T-helper 2 cell treated with Interferon-gamma antibody and Interleukin-4, amounts not matched to agents 100 ng/mL and 5 ng/mL, for 36 hours (primary cell): Measurements from ENCODE around the gene CACNB2. TPM values are rescaled to one million over a fixed set of nuclear protein-coding genes. Genes with fewer than 3 reads are reported as not detected.
"Not testable (repeated sequence)": the region's sequence is repeated elsewhere in the genome, so short reads cannot be mapped to it uniquely, and the experiment has no call there.

Experiments used
- intact Hi-C: fragments of 100-400 bp; cut with micrococcal nuclease; formaldehyde crosslinking; loops from one replicate; pipeline ENCODE4 v1.15.1; 2023
- total RNA-seq: library from RNA; stranded (reverse); gene quantifications from 2 replicates; pipeline ENCODE4 v1.2.3, GENCODE V29; 2022

The CACNB2 gene
- total RNA-seq, 1 donor from 2014 or later, result 0.14 TPM

GRCh38 chr10:18445635-18446034, 305.4 kb downstream of the CACNB2 start:
- intact Hi-C loops, result not testable (repeated sequence)

DNA sequence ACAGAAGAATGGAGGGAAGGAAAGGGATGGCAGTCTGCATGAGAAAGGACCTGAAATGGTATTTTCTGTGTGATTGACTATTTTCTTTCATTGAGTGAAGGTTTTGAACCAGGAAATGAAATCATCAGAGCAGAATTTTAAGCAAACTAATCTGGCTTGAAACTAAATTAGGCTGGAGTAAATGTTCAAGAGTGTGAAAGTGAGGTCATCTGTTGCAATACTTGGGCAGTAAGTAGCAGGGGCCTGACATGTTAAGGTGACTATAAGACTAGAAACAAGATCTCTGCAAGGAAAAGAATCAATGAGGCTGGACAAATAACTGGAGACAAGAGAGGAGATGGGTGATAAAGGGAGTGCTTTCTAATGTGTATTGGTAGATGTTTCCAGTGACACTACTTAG, 306.0 kb downstream of the CACNB2 start:
- intact Hi-C loops, result no loop called here

DNA sequence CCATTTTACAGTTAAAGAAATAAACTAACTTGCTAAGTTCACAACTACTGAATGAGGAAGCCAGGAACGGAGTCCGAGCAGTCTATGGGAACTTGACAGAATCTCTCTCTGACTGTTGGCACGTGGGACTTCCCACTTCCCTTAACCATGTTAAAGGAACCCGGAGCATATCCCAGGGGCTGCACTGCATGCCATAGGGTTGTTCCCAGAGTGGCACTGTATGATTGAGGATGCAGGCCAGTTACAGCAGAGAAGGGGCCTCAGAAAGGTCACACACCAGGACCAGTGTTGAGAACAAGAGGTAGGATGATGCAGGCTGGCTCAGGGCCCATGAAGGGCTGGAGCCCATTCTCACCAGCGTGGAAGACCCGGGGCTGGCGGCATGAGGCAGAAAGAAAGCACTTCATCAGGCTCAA, 309.4 kb downstream of the CACNB2 start:
- intact Hi-C loops, result no loop called here

DNA sequence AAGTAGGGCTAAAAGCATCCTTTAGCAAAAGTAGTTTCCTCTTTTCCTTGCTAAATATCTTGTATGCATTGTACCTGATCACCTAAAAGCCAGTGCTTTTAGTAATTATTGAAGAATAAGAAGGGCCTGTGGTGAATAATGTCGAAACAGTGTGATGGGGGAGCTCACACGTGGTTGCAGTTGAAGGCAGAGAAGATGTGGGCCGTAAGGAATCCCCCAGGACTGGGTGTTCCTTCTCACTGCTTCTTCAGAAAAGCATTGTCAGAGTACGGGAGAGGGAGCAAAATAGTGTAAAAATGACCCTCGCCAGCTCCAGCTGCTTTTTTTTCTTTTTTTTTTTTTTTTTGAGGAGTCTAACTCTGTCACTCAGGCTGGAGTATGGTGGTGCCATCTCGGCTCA, 310.1 kb downstream of the CACNB2 start:
- intact Hi-C loops, result no loop called here

DNA sequence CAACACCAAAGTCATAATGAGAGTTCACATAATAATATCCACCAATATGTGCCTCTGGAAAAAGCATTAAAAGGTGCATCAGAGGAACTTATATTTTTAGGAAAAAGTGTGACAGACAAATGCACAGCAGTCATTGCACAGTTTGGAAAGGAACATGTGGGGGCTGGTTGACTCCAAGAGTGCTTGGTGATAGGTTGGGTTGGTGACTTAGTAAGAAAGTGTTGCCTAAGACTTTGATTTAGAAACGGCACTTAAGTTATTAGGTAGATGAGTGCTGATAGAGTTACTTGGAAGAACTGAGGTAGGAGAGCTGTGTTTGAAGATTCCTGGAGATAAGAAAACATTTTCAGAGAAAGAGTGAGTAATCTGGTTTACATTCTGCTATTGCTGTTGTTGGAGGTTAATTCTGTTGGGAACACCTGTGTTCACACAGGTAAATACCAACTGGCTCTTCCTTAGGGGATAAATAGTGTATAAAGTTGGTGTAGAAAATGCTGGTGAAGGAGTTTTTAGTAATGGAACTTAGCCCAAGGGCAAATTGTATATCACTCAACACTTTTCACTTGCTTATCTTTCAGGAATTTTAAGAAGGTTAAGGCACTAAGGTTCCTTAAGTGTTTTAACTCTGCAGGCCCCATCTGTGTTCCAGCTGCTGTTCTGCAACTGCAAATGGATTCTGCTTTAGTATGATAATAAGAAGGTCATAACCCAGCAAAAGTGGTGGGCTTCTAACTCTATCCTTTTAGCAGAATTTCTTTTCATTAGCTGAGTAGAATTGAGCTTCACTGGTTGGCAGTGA, 315.1 kb downstream of the CACNB2 start:
- intact Hi-C loops, result no loop called here

DNA sequence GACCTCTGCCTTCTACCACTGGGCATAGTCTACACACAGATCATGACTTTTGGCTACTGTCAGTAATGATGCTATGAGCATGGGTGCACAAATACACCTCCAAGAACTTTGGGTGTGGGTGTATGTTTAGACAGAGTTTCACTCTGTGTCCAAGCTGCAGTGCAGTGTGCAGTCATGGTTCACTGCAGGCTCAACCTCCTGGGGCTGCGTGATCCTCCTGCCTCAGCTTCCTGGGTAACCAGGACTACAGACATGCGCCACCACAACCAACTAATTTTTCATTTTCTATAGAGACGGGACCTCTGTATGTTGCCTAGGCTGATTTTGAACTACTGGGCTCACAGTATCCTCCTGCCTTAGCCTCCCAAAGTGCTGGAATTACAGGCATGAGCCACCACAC, 316.8 kb downstream of the CACNB2 start:
- intact Hi-C loops, result no loop called here

DNA sequence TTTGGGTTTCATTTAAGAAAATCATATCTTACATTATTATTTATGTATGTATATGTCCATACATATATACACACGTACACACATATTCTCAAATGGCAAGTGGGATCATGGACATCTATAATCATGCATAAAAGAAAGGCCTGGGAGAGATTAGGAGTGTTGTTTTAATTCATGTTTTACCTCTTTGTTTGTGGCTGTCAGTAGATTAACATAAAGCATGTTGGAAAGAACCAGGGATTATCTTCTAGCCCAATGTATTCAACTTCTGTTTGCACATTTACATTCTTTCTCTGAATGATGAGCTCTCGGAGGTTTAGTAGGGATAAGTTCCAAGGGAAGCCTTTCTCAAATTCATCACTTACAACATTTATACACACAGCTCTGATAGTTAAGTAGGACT, 319.8 kb downstream of the CACNB2 start:
- intact Hi-C loops, result no loop called here

GRCh38 chr10:18463673-18464211, 323.5 kb downstream of the CACNB2 start:
- intact Hi-C loops, result no loop called here

- intact Hi-C loops, result no loop called here
Measured at GRCh38 chr10:18469125-18469524, 328.9 kb downstream of the CACNB2 start.

DNA sequence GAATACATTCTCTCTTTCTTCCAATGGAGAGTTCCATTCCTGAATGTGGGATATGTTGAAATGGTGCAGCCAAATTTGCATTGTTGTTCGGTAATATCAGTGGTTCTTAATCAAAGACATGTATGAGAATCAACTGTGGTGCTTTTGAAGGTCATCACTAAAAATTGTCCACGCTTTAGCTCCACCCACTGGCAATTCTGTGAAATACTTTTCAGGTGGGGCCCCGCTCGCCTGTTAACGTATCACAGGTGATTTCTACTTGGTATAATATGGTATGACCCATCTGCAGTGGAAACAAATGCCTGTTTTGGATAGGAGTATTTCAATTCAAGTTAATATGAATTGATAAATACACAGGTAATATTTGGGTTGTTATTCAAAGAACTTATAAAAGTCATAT, 332.8 kb downstream of the CACNB2 start:
- intact Hi-C loops, result no loop called here

GRCh38 chr10:18473424-18474117, 333.3 kb downstream of the CACNB2 start:
- intact Hi-C loops, result no loop called here

DNA sequence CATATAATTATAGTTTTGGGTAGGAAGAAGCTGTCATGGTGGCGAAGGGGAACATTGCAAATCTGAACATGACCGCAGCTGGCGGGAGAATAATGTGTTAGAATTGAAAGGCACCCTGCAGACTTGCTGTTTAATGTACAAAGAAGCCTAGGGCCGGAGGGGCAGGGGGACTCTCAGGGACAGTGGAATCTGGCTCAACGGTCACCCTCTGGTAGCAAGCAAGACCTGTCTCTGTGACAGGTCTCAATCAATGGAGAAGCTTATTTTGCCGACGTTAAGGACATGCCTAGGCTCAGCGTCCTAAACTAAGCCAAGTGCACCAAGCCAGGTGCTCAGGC, 333.9 kb downstream of the CACNB2 start:
- intact Hi-C loops, result no loop called here

DNA sequence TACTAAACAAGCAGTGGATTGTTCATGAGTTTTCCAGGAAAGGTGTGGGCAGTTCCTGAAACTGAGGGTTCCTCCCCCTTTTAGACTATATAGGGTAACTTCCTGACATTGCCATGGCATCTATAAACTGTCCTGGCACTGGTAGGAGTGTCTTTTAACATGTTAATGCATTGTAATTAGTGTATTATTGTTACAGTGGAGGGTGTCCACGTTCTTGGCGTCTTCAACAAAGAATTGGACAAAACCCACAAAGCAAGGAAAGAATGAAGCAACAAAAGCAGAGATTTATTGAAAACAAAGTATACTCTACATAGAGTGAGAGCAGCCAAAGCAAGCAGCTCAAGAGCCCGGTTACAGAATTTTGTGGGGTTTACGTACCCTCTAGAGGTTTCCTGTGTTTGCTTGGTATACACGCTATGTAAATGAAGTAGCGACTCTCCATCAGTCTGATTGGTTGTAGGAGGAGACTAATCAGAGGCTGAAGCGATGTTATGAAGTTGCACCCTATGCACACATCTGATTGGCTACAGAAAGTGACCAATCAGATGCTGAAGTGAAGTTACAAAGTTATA, 335.9 kb downstream of the CACNB2 start:
- intact Hi-C loops, result no loop called here

DNA sequence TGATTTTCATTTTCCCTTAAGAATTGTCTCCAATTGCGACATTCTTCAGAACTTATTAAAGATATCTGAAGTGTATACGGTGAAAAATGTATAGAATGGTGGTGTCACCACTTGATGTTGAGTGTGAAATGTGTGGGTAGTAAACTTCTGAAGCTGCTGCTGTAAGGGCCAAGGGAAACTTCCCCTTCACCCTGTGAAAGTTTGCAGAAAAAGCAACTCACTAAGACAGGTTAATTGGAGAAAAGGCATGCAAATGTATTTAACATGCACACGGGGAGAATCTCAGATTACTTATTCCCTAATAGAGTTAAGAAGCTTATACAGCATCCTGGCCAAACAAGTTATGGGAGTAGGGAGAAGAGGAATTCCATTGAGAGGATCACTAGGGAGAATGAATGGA, 338.1 kb downstream of the CACNB2 start:
- intact Hi-C loops, result no loop called here

DNA sequence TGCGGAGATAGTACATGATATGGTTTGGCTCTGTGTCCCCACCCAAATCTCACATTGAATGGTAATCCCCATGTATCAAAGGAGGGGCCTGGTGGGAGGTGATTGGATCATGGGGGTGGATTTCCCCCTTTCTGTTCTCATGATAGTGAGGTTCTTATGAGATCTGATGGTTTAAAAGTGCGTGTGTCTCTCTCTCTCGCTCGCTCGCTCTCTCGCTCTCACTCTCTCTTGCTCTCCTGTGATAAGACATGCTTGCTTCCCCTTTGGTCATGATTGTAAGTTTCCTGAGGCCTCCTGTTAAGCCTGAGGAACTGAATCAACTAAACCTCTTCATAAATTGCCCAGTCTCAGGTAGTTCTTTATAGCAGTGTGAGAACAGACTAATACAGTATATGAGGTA, 339.3 kb downstream of the CACNB2 start:
- intact Hi-C loops, result no loop called here

GRCh38 chr10:18483516-18484186, 343.4 kb downstream of the CACNB2 start:
- intact Hi-C loops, result no loop called here

GRCh38 chr10:18486438-18486837, 346.2 kb downstream of the CACNB2 start:
- intact Hi-C loops, result no loop called here

DNA sequence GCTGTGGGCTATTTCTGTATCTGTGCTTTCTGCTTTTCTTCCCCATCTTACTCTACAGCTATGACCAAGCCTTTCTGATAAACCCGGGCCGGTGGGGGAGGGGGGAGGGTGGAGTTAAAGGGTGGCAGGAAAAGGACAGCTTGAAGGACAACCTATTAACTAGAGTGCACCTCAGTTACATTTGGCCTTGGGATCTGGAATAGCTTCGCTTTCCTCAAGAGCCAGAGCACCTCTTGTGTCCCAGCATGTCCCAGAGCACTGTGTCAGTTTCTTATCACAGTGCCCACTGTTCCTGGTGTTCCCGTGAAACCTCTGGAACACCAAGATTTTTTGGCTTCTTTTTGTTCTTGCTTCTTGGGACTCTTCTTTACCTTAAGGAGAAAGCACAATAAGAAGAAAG, 350.5 kb downstream of the CACNB2 start:
- intact Hi-C loops, result no loop called here

GRCh38 chr10:18497806-18498369, 357.7 kb downstream of the CACNB2 start:
- intact Hi-C loops, result no loop called here

GRCh38 chr10:18498998-18499397, 358.8 kb downstream of the CACNB2 start:
- intact Hi-C loops, result no loop called here

DNA sequence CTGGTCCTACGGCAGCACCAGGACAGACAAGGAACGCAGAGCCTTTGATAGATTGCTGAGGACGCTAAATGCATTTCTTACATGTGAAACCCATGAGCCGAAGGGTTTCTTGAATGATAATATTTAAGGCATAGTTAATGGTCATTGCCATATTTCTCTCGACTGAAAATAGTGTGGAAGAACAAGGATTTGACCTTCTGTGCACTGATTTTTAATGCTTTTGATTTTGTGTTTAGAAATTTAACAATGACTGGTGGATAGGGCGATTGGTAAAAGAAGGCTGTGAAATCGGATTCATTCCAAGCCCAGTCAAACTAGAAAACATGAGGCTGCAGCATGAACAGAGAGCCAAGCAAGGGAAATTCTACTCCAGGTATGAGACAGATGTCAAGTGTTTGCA, 360.4 kb downstream of the CACNB2 start:
- intact Hi-C loops, result no loop called here

DNA sequence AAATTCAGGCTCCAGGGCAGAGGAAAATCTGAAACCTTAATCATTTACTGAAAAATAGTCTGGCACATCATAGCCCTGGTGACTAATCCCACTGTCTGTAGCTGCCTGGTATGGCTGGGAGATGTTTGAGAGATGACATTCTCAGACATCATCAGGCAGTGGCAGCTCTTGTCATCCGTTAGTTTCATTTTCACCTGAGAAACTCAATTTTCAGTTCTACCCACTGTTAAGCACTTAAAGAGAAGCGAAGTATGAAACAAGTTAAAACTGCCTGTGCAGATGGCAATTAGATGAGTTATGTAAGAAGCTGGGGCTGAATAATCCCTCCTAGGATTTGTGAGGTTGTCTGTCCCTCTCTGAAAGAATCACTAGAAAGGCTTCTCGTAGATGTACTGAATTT, 361.0 kb downstream of the CACNB2 start:
- intact Hi-C loops, result no loop called here
